Ishikawa (cell line): Measurements from ENCODE around the gene PRUNE2.

ENCODE experiments used
- CEBPB ChIP-seq: IDR thresholded peaks from 2 replicates; pipeline ENCODE4 v1.6.1; 2012
- CREB1 ChIP-seq: IDR thresholded peaks from 2 replicates; pipeline ENCODE4 v1.6.1; 2012; ENCODE audit warnings: low read depth
- EGR1 ChIP-seq: IDR thresholded peaks from 2 replicates; pipeline ENCODE4 v1.6.1; 2012
- EP300 ChIP-seq: IDR thresholded peaks from 2 replicates; pipeline ENCODE4 v1.6.1; 2012; ENCODE audit warnings: borderline replicate concordance
- FOXM1 ChIP-seq: IDR thresholded peaks from 2 replicates; pipeline ENCODE4 v1.6.1; 2012; ENCODE audit warnings: low read depth, borderline replicate concordance
- NFIC ChIP-seq: IDR thresholded peaks from 2 replicates; pipeline ENCODE4 v1.6.1; 2012
- RAD21 ChIP-seq: IDR thresholded peaks from 2 replicates; pipeline ENCODE4 v1.6.1; 2012; ENCODE audit warnings: low read depth
- TAF1 ChIP-seq: IDR thresholded peaks from 2 replicates; pipeline ENCODE4 v1.6.1; 2012; ENCODE audit warnings: low read depth, mild to moderate bottlenecking
- TCF12 ChIP-seq: IDR thresholded peaks from 2 replicates; pipeline ENCODE4 v1.6.1; 2012; ENCODE audit warnings: low read depth
- TEAD4 ChIP-seq: IDR thresholded peaks from 2 replicates; pipeline ENCODE4 v1.6.1; 2012
- YY1 ChIP-seq: IDR thresholded peaks from 2 replicates; pipeline ENCODE4 v1.6.1; 2012; ENCODE audit warnings: low read depth
- ZBTB7A ChIP-seq: IDR thresholded peaks from 2 replicates; pipeline ENCODE4 v1.6.1; 2012; ENCODE audit warnings: low read depth
- TF ChIP-seq, protein P1 (sequence below): IDR thresholded peaks from 2 replicates; pipeline ENCODE4 v1.6.1; 2012
- TF ChIP-seq, protein P2 (sequence below): IDR thresholded peaks from 2 replicates; pipeline ENCODE4 v1.6.1; 2012; ENCODE audit warnings: low read depth, mild to moderate bottlenecking
- TF ChIP-seq, protein P3 (sequence below): IDR thresholded peaks from 2 replicates; pipeline ENCODE4 v1.6.1; 2012

PRUNE2 gene

DNA sequence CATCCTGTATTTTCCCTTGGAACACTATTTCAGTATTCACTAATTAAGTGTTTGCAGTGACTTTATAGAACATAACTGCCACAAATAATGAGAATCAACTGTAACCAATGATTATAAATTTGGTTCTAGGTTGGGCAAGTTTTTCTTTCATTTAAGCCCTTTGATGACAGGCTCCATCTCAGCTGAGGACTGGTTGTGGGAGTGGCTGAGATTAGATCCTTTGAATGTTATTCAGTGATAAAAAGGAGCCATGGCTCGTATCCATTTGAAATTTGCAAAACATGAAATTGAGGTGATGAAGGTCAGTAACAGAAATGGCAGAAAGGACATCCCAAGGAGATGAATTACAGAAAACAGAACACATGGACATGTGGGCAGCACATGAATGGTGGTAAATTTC lies 279.8 kb downstream of the PRUNE2 start:
- TF ChIP-seq ZBTB7A (no peak), EP300 (no peak), RAD21 (no peak), EGR1 (no peak)
- TF ChIP-seq, protein P1, sequence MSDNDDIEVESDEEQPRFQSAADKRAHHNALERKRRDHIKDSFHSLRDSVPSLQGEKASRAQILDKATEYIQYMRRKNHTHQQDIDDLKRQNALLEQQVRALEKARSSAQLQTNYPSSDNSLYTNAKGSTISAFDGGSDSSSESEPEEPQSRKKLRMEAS = no peak

DNA sequence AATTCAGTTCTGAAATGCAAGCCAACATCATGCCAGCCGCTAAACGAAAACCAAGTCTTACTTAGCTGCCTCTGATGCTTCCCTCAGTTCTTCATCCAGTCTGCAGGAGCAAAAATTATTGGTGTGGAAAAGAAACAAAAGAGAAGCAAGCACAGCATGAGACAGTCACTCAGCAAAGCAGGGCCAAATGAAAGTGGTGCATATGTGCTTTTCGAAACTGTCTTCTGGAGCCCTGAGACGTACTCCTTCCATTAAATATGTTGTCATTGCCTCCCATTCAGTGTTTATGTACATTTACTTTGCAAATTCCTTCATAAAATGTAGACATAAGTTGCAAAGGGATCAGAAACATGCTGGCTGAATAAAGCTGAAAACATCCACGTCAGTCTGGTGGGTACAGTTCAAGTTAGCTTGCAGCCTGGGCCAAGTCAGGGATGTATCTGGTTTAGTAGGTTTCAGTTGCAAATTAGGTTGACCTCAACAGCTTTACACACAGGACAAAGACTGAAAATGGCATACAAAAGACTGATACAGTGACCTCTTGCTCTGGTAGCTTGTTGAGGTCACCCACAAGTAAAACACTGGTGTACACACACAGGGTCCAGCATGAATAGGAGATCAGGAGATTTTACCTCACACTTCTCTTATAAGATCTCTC lies 281.4 kb downstream of the PRUNE2 start:
- TF ChIP-seq YY1 = no peak
- TF ChIP-seq TAF1 = no peak
- TF ChIP-seq, protein P2, sequence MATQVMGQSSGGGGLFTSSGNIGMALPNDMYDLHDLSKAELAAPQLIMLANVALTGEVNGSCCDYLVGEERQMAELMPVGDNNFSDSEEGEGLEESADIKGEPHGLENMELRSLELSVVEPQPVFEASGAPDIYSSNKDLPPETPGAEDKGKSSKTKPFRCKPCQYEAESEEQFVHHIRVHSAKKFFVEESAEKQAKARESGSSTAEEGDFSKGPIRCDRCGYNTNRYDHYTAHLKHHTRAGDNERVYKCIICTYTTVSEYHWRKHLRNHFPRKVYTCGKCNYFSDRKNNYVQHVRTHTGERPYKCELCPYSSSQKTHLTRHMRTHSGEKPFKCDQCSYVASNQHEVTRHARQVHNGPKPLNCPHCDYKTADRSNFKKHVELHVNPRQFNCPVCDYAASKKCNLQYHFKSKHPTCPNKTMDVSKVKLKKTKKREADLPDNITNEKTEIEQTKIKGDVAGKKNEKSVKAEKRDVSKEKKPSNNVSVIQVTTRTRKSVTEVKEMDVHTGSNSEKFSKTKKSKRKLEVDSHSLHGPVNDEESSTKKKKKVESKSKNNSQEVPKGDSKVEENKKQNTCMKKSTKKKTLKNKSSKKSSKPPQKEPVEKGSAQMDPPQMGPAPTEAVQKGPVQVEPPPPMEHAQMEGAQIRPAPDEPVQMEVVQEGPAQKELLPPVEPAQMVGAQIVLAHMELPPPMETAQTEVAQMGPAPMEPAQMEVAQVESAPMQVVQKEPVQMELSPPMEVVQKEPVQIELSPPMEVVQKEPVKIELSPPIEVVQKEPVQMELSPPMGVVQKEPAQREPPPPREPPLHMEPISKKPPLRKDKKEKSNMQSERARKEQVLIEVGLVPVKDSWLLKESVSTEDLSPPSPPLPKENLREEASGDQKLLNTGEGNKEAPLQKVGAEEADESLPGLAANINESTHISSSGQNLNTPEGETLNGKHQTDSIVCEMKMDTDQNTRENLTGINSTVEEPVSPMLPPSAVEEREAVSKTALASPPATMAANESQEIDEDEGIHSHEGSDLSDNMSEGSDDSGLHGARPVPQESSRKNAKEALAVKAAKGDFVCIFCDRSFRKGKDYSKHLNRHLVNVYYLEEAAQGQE = no peak
- TF ChIP-seq NFIC = no peak
- TF ChIP-seq, protein P1 = no peak
- TF ChIP-seq CREB1 = no peak
- no peak for TF ChIP-seq TCF12
- TF ChIP-seq EP300 = no peak
- TF ChIP-seq, protein P3, sequence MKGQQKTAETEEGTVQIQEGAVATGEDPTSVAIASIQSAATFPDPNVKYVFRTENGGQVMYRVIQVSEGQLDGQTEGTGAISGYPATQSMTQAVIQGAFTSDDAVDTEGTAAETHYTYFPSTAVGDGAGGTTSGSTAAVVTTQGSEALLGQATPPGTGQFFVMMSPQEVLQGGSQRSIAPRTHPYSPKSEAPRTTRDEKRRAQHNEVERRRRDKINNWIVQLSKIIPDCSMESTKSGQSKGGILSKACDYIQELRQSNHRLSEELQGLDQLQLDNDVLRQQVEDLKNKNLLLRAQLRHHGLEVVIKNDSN = no peak
- TF ChIP-seq ZBTB7A = no peak
- TF ChIP-seq TEAD4 = no peak
- TF ChIP-seq RAD21 = no peak
- TF ChIP-seq EGR1 = no peak
- TF ChIP-seq CEBPB = no peak

DNA sequence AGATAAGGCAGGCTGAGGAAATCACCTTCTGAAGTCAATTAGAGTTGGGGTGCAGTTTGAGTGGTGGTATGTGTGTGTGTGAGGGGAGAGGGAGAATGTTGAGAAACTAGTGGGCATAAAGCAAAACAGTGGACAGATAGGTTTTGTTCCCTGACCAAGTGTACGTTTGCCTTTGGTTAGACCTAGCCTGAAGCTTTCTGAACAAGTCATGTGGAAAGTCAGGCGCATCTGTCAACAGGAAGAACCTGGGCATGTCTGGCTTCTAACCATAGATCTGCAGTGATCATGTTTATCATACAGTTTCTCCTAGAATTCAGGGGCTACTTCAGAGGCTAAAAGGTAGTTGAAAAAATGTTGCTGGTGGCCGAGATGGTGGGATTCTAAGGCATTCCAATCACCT lies 284.9 kb downstream of the PRUNE2 start:
- TF ChIP-seq, protein P2 = no peak
- no peak for TF ChIP-seq EGR1
- TF ChIP-seq TCF12 = no peak
- TF ChIP-seq, protein P3 = no peak

DNA sequence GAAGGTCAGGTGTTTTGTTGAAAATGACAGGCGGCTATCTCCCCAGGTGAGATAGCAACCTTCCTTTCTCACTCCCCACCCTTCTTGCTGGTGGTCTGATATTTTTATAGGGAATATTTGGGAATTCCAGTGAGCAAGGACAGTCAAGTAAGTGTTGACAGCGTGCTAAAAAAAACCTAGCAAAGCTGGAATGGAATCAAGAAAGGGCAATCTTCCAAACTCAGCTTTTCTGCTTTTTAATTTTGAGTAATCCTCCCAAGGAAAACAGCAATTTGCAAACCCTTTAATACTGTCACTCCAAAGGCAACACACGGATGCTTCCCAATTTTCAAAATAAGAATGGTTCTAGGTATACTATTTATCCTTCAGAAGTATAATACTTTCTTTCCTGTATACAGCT lies 285.3 kb downstream of the PRUNE2 start:
- TF ChIP-seq RAD21 (no peak), YY1 (no peak), TAF1 (no peak), TEAD4 (no peak), FOXM1 (no peak), EP300 (no peak), NFIC (no peak), CEBPB (no peak), EGR1 (no peak), TCF12 (no peak)
- TF ChIP-seq, protein P2 = no peak
- TF ChIP-seq, protein P3 = no peak
- TF ChIP-seq, protein P1 = no peak
